Measurements from ENCODE around the gene TCF20. TPM values are rescaled to one million over a fixed set of nuclear protein-coding genes. Genes with fewer than 3 reads are reported as not detected.

TCF20 gene
- total RNA-seq, 1 donor from 2014 or later, result 27.6 TPM

DNA sequence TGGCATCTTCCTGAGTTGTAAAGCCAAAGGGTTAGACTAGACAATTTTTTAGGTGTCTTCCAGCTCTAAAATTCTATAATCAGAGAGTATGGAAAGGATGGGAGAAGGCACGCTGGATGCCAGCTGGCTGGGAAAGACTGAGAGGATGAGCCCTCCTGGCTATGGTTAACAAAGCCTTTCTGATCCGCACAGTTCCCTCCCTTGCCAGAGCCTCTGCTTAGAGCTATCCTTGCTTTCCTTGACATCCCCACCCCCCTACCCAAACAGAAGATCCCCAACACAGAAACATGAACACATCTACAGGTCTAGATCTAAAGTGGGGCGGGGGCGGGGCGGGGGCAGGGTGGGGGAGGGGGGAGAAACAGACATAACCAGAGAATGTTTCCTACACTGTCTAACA is 6.5 kb downstream of the TCF20 start:
- TF ChIP-seq, protein P1, sequence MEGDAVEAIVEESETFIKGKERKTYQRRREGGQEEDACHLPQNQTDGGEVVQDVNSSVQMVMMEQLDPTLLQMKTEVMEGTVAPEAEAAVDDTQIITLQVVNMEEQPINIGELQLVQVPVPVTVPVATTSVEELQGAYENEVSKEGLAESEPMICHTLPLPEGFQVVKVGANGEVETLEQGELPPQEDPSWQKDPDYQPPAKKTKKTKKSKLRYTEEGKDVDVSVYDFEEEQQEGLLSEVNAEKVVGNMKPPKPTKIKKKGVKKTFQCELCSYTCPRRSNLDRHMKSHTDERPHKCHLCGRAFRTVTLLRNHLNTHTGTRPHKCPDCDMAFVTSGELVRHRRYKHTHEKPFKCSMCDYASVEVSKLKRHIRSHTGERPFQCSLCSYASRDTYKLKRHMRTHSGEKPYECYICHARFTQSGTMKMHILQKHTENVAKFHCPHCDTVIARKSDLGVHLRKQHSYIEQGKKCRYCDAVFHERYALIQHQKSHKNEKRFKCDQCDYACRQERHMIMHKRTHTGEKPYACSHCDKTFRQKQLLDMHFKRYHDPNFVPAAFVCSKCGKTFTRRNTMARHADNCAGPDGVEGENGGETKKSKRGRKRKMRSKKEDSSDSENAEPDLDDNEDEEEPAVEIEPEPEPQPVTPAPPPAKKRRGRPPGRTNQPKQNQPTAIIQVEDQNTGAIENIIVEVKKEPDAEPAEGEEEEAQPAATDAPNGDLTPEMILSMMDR (conservative IDR thresholded peaks at IDR 0.05; ENCODE audit: low read depth, low read length), result no peak
- DNase-seq (ENCODE audit: low read depth), result no peak
- H3K4me3 ChIP-seq (ENCODE audit: low read depth, low read length), result no peak overlapping the region

DNA sequence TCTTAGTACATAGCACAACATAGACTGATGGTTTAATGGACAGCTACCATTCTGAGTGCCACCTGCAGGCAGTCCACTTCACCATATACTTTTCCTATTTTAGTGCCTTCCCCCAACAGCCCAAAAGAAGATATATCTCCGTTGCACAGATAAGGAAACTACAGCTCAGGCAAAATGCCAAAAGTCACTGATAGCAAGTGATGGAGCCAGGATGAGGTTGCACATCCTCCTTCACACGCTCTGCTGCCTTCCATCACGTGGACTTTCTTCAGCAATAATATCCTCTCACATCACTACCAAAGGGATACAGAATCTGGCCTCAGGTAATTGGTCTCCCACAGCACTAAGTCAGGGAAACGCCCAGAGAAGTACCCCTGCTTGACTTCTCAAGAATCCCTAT is 7.5 kb downstream of the TCF20 start:
- TF ChIP-seq, protein P1 (conservative IDR thresholded peaks at IDR 0.05; ENCODE audit: low read depth, low read length), result no peak
- no peak for DNase-seq (ENCODE audit: low read depth)
- H3K4me3 ChIP-seq (ENCODE audit: low read depth, low read length), result no peak overlapping the region

DNA sequence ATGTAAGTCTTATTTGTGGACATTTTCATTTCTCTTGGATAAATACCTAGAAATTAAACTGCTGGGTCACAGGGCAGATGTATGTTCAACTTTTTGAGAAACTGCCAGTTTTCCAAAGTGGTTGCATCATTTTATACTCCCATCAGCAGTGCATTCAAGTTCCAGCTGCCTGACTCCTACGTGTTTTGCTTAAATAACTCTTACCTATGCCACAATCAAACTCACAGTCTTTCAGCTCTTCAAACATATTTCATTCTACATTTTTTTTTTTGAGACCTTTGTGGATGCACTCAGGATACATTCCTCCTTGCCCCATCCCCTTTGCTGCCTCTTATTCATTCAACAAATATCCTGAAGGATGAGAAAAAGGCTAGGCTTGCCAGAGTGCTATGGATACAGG is 9.2 kb downstream of the TCF20 start:
- DNase-seq (ENCODE audit: low read depth), result no peak
- TF ChIP-seq, protein P1 (conservative IDR thresholded peaks at IDR 0.05; ENCODE audit: low read depth, low read length), result no peak

DNA sequence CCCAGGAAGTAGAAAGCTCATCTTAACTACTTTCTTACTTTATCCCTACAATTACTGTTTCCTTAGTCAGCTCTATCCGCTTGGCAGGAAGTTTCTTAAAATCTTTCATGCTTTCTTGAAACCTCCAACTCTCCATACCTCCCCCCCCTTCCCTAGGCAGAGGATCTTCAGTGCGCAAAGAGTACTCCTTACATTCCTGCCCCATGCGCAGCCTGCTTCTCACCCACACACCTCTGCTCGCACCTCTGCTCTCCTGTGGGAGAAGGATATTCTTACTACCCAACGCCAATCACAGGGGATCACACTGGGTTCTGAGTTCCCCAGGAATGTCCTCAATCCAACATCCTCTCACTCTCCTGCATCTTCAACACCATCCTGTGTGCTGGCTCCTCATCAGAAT is 12.3 kb downstream of the TCF20 start:
- H3K4me3 ChIP-seq (ENCODE audit: low read depth, low read length), result no peak overlapping the region
- DNase-seq (ENCODE audit: low read depth), result no peak
- TF ChIP-seq, protein P1 (conservative IDR thresholded peaks at IDR 0.05; ENCODE audit: low read depth, low read length), result no peak

More for the DNA sequence above, 9.2 kb downstream of the TCF20 start:
- no peak overlapping the region for H3K4me3 ChIP-seq (ENCODE audit: low read depth, low read length)

DNA sequence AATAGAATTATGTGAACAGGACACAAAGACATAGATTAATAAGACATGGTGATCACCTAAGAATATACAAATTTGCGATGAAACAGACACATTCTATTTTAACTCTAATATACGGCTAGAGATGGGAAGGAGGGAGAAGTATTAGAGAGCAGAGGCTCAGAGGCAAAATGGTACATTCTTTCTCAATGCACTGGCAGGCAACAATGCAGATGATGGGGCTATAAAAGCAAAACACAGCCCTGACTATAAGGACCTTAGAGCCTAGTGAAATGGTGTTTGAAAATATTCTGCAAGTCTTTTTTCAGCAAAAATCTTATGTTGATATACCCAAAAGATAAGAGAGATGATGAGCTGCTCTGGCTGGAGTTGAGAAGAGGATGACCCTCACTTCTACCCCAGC is 13.1 kb downstream of the TCF20 start:
- TF ChIP-seq, protein P1 (conservative IDR thresholded peaks at IDR 0.05; ENCODE audit: low read depth, low read length), result no peak

DNA sequence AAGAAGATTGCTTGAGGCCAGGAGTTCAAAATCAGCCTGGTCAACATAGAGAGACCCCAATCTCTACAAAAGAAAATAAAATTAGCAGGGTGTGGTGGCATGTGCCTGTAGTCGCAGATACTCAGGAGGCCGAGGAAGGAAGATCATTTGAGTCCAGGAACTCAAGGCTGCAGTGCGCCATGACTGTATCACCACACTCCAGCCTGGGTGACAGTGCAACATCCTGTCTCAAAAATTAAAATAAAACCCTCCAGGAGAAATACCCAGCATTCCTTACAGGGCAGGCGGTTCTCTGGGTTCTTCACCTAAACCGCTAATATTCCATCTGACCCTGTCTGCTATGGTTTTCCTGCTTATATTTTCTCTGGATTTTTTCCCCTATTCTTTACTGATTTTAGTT is 13.5 kb downstream of the TCF20 start:
- DNase-seq (ENCODE audit: low read depth), result no peak
- H3K4me3 ChIP-seq (ENCODE audit: low read depth, low read length), result no peak overlapping the region
- TF ChIP-seq, protein P1 (conservative IDR thresholded peaks at IDR 0.05; ENCODE audit: low read depth, low read length), result no peak

More for the DNA sequence above, 13.1 kb downstream of the TCF20 start:
- DNase-seq (ENCODE audit: low read depth), result no peak
- H3K4me3 ChIP-seq (ENCODE audit: low read depth, low read length), result no peak overlapping the region

DNA sequence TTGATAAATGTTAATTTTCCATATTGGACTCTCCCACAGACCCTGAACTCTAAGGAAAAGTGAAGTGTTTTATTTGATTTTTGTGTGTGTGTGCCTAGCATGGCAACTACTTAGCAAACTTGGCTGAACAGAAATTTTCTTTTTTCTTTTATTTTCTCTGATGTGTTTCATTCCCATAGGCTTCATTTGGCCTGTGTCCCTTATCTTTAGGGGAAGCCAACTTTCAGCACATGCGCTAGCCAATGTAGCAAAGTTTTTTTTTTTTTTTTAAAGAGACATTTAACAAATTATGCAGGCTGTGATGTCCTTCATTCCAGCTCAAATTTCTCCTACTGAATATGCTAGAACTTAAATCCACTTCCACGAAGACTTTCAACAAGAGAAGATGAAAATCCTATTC is 14.2 kb downstream of the TCF20 start:
- TF ChIP-seq, protein P1 (conservative IDR thresholded peaks at IDR 0.05; ENCODE audit: low read depth, low read length), result no peak
- H3K4me3 ChIP-seq (ENCODE audit: low read depth, low read length), result no peak overlapping the region
- DNase-seq (ENCODE audit: low read depth), result no peak
